ENCODE results near the gene ANKRD39.

Gene ANKRD39

DNA sequence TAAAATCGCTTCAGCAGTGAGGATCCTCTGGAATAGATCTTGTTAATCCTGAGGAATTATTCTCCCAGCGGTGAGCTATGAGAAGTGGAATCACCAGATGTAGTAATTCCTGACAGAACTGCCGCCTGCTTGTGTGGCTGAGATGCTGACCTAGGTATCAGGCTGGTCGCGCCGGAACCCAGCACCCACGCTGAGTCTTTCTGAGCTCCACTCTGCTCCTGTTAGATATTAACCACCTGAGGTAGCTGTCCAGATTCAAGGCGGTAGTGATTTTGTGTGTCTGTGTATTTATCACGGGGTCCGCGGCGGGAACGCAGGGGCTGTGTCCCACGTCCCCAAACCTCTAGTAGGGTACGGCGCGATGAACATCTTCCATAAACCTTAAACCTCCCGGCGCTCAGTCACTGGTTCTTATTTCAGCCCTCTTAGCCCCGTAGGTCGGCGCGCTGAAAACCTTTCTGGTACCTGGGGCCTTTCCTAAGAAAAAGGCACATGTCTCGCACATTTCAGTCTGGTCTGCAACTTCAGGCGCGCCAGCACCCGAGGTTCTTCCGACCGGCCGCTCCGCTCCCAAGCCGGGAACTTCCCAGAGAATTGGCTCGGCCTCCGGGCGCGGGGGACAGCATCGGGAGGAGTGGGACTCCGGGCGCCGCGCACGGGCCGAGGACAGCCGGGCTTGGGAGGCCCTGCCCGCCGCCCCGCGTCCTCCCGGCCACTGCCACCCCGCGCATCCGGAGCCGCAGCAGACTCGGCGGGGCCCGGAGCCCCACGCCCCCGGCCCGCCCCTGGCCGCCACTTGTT is 42.3 kb downstream of the ANKRD39 start:
- H3K36me3 ChIP-seq (ENCODE audit: insufficient read depth), result no peaks in the 10 kb centered on the region
- peaks cover 22% of the 10 kb centered on the region for H3K4me1 ChIP-seq (ENCODE audit: low read depth, poor library complexity, severe bottlenecking)

DNA sequence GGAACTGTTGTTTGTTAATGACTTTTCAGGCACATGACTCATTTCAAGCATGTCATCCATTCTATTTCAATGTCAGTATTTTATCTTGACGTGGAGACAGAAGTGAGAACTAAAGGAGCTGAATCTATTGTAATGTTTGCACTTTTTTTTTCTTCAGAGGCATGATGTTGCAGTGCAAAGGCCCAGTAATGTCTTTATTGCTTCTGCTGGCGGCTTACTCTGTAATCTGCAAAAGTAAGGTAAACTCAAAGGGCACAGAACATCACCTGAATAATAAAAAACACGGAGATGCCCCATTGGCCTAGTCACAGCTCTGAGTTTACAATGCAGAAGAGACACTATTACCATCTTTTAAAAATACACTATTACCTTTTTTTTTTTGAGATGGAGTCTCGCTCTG is 44.2 kb downstream of the ANKRD39 start:
- Histone ChIP-seq H3K36me3 (ENCODE audit: insufficient read depth) (no peaks in the 10 kb centered on the region), H3K4me3 (IDR thresholded peaks at IDR 0.05; ENCODE audit: insufficient read depth, low read depth, low read length) (no peak overlapping the region), H4K20me1 (ENCODE audit: insufficient read depth) (no peaks in the 10 kb centered on the region), H2AFZ (ENCODE audit: low read depth) (no peak overlapping the region), H3K9ac (no peak overlapping the region), H3K27me3 (ENCODE audit: insufficient read depth, low read depth) (no peaks in the 10 kb centered on the region), H3K27ac (no peak overlapping the region), H3K79me2 (ENCODE audit: insufficient read depth, low read depth) (peaks cover 17% of the 10 kb centered on the region), H3K4me1 (ENCODE audit: low read depth, poor library complexity, severe bottlenecking) (peaks cover 14% of the 10 kb centered on the region), H3K4me2 (no peak overlapping the region)
- TF ChIP-seq, protein P1, sequence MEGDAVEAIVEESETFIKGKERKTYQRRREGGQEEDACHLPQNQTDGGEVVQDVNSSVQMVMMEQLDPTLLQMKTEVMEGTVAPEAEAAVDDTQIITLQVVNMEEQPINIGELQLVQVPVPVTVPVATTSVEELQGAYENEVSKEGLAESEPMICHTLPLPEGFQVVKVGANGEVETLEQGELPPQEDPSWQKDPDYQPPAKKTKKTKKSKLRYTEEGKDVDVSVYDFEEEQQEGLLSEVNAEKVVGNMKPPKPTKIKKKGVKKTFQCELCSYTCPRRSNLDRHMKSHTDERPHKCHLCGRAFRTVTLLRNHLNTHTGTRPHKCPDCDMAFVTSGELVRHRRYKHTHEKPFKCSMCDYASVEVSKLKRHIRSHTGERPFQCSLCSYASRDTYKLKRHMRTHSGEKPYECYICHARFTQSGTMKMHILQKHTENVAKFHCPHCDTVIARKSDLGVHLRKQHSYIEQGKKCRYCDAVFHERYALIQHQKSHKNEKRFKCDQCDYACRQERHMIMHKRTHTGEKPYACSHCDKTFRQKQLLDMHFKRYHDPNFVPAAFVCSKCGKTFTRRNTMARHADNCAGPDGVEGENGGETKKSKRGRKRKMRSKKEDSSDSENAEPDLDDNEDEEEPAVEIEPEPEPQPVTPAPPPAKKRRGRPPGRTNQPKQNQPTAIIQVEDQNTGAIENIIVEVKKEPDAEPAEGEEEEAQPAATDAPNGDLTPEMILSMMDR (conservative IDR thresholded peaks at IDR 0.05; ENCODE audit: low read depth, low read length), result no peak

More for the DNA sequence above, 42.3 kb downstream of the ANKRD39 start:
- TF ChIP-seq, protein P1 (conservative IDR thresholded peaks at IDR 0.05; ENCODE audit: low read depth, low read length), result no peak
- Histone ChIP-seq H3K4me3 (IDR thresholded peaks at IDR 0.05; ENCODE audit: insufficient read depth, low read depth, low read length) (peak overlapping the region; percentile 84), H3K4me2 (peak overlapping the region; percentile 87), H3K27ac (peak overlapping the region; percentile 71), H4K20me1 (ENCODE audit: insufficient read depth) (no peaks in the 10 kb centered on the region), H3K27me3 (ENCODE audit: insufficient read depth, low read depth) (no peaks in the 10 kb centered on the region), H2AFZ (ENCODE audit: low read depth) (peak overlapping the region; percentile 83), H3K9ac (peak overlapping the region; percentile 57; the same call in 1 of the 2 replicates), H3K79me2 (ENCODE audit: insufficient read depth, low read depth) (peaks cover 36% of the 10 kb centered on the region)

DNA sequence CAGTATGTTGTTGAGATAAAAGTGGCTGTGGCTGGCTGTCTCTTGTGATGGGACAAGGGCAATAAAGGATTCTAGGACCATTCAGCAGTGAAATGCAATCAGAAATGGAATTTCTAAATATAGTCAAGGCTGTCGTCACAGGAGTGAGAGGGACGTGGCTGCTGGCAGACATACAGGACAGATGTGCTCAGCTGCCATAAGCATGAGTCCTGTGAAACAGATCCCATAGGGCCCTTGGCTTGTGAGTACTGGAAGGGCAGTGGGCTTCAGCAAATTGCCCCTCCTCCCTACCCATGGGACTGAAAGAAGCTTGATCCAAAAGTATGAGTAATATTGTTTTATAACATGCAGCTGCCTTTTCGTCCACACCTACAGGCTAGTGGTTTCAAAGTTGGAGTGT is 45.9 kb downstream of the ANKRD39 start:
- no peak overlapping the region for H3K4me3 ChIP-seq (IDR thresholded peaks at IDR 0.05; ENCODE audit: insufficient read depth, low read depth, low read length)
- no peaks in the 10 kb centered on the region for H3K27me3 ChIP-seq (ENCODE audit: insufficient read depth, low read depth)
- no peaks in the 10 kb centered on the region for H4K20me1 ChIP-seq (ENCODE audit: insufficient read depth)
- no peaks in the 10 kb centered on the region for H3K4me1 ChIP-seq (ENCODE audit: low read depth, poor library complexity, severe bottlenecking)
- H3K36me3 ChIP-seq (ENCODE audit: insufficient read depth), result no peaks in the 10 kb centered on the region
- no peak overlapping the region for H2AFZ ChIP-seq (ENCODE audit: low read depth)
- no peak overlapping the region for H3K27ac ChIP-seq
- no peak overlapping the region for H3K4me2 ChIP-seq
- no peak overlapping the region for H3K9ac ChIP-seq
- TF ChIP-seq, protein P1 (conservative IDR thresholded peaks at IDR 0.05; ENCODE audit: low read depth, low read length), result no peak
- H3K79me2 ChIP-seq (ENCODE audit: insufficient read depth, low read depth), result no peaks in the 10 kb centered on the region

DNA sequence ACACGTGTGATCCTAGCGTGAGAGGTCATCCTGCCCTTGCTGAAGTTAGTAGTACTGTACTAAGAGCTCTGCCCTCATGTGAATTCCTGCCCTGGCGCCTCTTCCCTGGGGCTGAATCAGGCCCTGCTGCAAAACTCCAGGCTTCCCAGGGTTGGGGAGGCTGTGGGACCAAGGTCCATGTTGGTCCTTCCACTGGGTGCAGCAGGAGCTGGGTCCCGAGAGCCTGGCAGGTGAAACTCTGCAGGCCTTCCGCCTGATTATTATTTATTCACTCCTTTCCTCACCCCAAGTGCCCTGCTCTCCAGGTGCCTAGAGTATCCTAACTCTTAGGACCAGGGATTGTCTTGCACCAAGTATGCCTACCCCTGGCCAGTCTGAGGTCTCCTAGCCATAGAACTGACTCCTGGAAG is 47.0 kb downstream of the ANKRD39 start:
- Histone ChIP-seq H3K27me3 (ENCODE audit: insufficient read depth, low read depth) (no peaks in the 10 kb centered on the region), H3K9ac (no peak overlapping the region), H3K4me1 (ENCODE audit: low read depth, poor library complexity, severe bottlenecking) (no peaks in the 10 kb centered on the region), H2AFZ (ENCODE audit: low read depth) (no peak overlapping the region), H4K20me1 (ENCODE audit: insufficient read depth) (no peaks in the 10 kb centered on the region), H3K79me2 (ENCODE audit: insufficient read depth, low read depth) (no peaks in the 10 kb centered on the region), H3K4me2 (no peak overlapping the region), H3K27ac (no peak overlapping the region), H3K4me3 (IDR thresholded peaks at IDR 0.05; ENCODE audit: insufficient read depth, low read depth, low read length) (no peak overlapping the region), H3K36me3 (ENCODE audit: insufficient read depth) (no peaks in the 10 kb centered on the region)
- TF ChIP-seq, protein P1 (conservative IDR thresholded peaks at IDR 0.05; ENCODE audit: low read depth, low read length), result no peak
